ENCODE data around the gene TSPAN33. TPM values are rescaled to one million over a fixed set of nuclear protein-coding genes. Genes with fewer than 3 reads are reported as not detected.

Gene TSPAN33
- total RNA-seq, 4 donors from 2014 or later: 5.0 to 11.4 (median 7.5) TPM

DNA sequence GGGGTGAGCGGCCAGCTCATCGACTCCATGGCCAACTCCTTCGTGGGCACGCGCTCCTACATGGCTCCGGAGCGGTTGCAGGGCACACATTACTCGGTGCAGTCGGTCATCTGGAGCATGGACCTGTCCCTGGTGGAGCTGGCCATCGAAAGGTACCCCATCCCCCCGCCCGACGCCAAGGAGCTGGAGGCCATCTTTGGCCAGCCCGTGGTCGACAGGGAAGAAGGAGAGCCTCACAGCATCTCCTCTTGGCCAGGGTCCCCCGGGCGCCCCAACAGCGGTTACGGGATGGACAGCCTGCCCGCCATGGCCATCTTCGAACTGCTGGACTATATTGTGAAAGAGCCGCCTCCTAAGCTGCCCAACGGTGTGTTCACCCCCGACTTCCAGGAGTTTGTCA lies 17.4 kb upstream of the TSPAN33 start:
- intact Hi-C loops (cut with DNase I): no loop called here

DNA sequence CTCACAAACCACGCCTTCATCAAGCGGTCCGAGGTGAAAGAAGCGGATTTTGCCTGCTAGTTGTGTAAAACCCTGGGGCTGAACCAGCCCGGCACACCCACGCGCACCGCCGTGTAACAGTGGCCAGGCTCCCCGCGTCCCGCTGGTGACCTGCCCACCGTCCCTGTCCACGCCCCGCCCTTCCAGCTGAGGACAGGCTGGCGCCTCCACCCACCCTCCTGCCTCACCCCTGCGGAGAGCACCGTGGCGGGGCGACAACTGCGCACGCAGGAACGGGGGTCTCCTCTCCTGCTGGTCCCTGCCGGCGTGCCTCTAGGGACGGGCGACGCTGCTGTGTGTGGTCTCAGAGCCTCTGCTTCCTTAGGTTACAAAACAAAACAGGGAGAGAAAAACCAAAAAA lies 16.9 kb upstream of the TSPAN33 start:
- no peak for TF ChIP-seq POLR2AphosphoS5 (IDR thresholded peaks at IDR 0.05)
- no peak for TF ChIP-seq EP300 (IDR thresholded peaks at IDR 0.05)
- no peak for TF ChIP-seq POLR2A (IDR thresholded peaks at IDR 0.05; ENCODE audit: low read depth)
- TF ChIP-seq, protein P1, sequence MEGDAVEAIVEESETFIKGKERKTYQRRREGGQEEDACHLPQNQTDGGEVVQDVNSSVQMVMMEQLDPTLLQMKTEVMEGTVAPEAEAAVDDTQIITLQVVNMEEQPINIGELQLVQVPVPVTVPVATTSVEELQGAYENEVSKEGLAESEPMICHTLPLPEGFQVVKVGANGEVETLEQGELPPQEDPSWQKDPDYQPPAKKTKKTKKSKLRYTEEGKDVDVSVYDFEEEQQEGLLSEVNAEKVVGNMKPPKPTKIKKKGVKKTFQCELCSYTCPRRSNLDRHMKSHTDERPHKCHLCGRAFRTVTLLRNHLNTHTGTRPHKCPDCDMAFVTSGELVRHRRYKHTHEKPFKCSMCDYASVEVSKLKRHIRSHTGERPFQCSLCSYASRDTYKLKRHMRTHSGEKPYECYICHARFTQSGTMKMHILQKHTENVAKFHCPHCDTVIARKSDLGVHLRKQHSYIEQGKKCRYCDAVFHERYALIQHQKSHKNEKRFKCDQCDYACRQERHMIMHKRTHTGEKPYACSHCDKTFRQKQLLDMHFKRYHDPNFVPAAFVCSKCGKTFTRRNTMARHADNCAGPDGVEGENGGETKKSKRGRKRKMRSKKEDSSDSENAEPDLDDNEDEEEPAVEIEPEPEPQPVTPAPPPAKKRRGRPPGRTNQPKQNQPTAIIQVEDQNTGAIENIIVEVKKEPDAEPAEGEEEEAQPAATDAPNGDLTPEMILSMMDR (IDR thresholded peaks at IDR 0.05): no peak
- WGBS: 96% methylated on average over 17 of the region's 28 CpGs
- intact Hi-C loops (cut with DNase I): no loop called here

More for the DNA sequence above, 17.4 kb upstream of the TSPAN33 start:
- Histone ChIP-seq H3K27ac (replicated peaks in 1 of 4) (no peak overlapping the region), H3K4me1 (peaks cover 0 to 6% (median 0%) of the 10 kb centered on the region in 4 donors), H3K27me3 (peaks cover 0 to 25% (median 0%) of the 10 kb centered on the region in 4 donors), H3K4me3 (no peak overlapping the region), H3K36me3 (no peaks in the 10 kb centered on the region), H3K9me3 (no peaks in the 10 kb centered on the region)
- WGBS: 89% methylated on average over 15 of the region's 24 CpGs
- no peak for DNase-seq (ENCODE audit: extremely low spot score)
- no peak for TF ChIP-seq POLR2AphosphoS5 (IDR thresholded peaks at IDR 0.05)
- no peak for TF ChIP-seq EP300 (IDR thresholded peaks at IDR 0.05)
- no peak for TF ChIP-seq POLR2A (IDR thresholded peaks at IDR 0.05; ENCODE audit: low read depth)
- TF ChIP-seq, protein P1 (IDR thresholded peaks at IDR 0.05): no peak

DNA sequence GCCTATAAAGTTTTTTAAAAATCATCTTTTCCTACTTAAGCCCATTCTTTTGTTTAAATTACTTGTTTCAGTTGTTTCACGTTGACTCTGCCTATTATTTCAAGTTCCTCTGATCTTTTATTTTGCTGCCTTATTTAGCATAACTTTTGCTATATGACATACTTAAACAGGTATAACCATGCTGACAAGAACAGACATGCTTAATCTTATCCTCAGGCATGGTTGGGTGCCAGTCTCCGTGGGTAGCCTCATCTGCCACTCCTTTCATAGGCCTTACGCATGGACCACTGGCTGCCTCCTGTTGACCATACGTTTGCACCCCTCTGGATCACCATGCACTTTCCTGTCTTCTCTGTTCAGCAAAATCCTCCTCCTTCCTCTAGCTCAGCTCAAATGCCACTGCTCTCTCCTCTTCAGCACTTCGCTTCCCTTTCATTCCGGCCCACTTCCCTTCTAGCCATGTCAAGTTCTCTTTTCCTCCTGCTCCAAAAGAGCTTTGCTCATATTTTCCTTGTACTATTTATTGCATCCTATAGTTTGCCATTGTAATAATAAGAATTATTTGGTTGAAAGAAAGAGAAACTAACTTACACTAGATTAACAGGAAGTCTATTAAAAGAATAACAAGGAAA lies 10.0 kb upstream of the TSPAN33 start:
- H3K27ac ChIP-seq (replicated peaks in 1 of 4): no peak overlapping the region
- 73% methylated on average over 6 of the region's 6 CpGs for WGBS
- H3K4me3 ChIP-seq: no peak overlapping the region
- intact Hi-C loops (cut with DNase I): no loop called here
- no peaks in the 10 kb centered on the region for H3K27me3 ChIP-seq
- TF ChIP-seq, protein P1 (IDR thresholded peaks at IDR 0.05): no peak
- TF ChIP-seq POLR2A (IDR thresholded peaks at IDR 0.05; ENCODE audit: low read depth): no peak
- no peak for TF ChIP-seq EP300 (IDR thresholded peaks at IDR 0.05)
- no peak for TF ChIP-seq POLR2AphosphoS5 (IDR thresholded peaks at IDR 0.05)
- H3K4me1 ChIP-seq: no peaks in the 10 kb centered on the region
- no peaks in the 10 kb centered on the region for H3K9me3 ChIP-seq
- DNase-seq (ENCODE audit: extremely low spot score): no peak
- H3K36me3 ChIP-seq: no peaks in the 10 kb centered on the region

More for the DNA sequence above, 16.9 kb upstream of the TSPAN33 start:
- Histone ChIP-seq H3K4me3 (no peak overlapping the region), H3K27me3 (peaks cover 0 to 25% (median 0%) of the 10 kb centered on the region in 4 donors), H3K9me3 (no peaks in the 10 kb centered on the region), H3K4me1 (peaks cover 0 to 3% (median 0%) of the 10 kb centered on the region in 4 donors), H3K36me3 (no peaks in the 10 kb centered on the region), H3K27ac (replicated peaks in 1 of 4) (no peak overlapping the region)
- no peak for DNase-seq (ENCODE audit: extremely low spot score)

GRCh38 chr7:129136887-129137642 lies 7.4 kb upstream of the TSPAN33 start:
- Histone ChIP-seq H3K9me3 (no peaks in the 10 kb centered on the region), H3K36me3 (no peaks in the 10 kb centered on the region), H3K4me1 (no peaks in the 10 kb centered on the region), H3K4me3 (no peak overlapping the region), H3K27ac (replicated peaks in 1 of 4) (no peak overlapping the region), H3K27me3 (peaks cover 0 to under 1% (median 0%) of the 10 kb centered on the region in 4 donors)
- no peak for DNase-seq (ENCODE audit: extremely low spot score)
- no peak for TF ChIP-seq POLR2AphosphoS5 (IDR thresholded peaks at IDR 0.05)
- TF ChIP-seq, protein P1 (IDR thresholded peaks at IDR 0.05): no peak
- 50% methylated on average over 3 of the region's 3 CpGs for WGBS
- intact Hi-C loops (cut with DNase I): no loop called here
